Activated naive CD4-positive, alpha-beta T cell treated with anti-CD3 and anti-CD28 coated beads, Interleukin-2, amount 50 U/mL, for 16 hours (primary cell): ENCODE data around the gene FITM1.
A peak's percentile ranks its signal among the peaks of the same experiment; 100 is the strongest.

Experiments
- DNase-seq: peaks from one replicate; pipeline ENCODE4 v3.0.0-alpha.2; 2020

FITM1 gene, protein sequence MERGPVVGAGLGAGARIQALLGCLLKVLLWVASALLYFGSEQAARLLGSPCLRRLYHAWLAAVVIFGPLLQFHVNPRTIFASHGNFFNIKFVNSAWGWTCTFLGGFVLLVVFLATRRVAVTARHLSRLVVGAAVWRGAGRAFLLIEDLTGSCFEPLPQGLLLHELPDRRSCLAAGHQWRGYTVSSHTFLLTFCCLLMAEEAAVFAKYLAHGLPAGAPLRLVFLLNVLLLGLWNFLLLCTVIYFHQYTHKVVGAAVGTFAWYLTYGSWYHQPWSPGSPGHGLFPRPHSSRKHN

GRCh38 chr14:24130380-24130716 lies at the start of gene FITM1:
Gene FITM1 (plus strand): TSS chr14:24130659. CDS start chr14:24131564, 905 bp downstream.
- DNase-seq = no peak

GRCh38 chr14:24080888-24081738 lies 49.3 kb upstream of the FITM1 start:
- peak; percentile 75 for DNase-seq

DNA sequence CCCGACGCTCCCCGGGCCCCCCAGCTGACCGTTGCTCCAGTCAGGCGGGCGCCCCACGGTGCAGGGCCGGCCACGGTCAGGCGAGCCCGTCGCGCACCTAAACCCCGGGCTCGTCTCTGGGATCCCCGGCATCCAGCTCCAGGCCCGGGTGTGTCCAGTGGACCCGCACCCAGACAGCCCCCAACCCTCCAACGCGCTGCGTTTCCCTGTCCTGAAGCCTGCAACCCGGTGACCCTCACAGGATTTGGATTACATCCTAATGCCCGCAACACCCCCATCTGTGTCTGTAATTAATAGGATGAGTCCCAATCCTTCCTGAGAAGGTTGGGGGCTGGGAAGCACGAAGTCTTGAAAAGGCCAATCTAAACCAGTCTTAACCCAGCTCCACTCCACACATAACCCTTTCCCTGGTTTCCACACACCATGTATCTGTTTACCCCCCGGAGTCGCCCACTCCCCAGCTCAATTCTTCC lies 48.7 kb upstream of the FITM1 start:
- no peak for DNase-seq

GRCh38 chr14:24082411-24083080 lies 47.9 kb upstream of the FITM1 start:
- no peak for DNase-seq

DNA sequence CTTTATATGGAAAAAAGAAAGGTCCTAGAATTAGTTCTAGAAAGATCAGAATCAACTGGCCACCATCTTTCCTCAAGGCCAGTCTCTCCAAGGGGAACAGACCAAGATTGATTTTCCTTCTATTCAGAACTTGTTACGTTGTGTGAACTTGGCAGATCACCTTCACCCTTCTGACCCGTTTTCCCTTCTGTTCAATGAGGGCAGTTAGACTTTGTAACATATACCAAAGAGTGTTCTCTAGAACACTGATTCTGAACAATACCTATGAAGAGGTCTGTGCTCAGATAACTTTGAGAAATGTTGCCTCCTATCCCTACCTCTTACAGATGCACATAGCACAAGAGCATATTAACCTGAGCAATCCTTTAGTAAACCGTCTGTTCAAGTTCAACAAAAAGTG lies 47.0 kb upstream of the FITM1 start:
- no peak for DNase-seq

DNA sequence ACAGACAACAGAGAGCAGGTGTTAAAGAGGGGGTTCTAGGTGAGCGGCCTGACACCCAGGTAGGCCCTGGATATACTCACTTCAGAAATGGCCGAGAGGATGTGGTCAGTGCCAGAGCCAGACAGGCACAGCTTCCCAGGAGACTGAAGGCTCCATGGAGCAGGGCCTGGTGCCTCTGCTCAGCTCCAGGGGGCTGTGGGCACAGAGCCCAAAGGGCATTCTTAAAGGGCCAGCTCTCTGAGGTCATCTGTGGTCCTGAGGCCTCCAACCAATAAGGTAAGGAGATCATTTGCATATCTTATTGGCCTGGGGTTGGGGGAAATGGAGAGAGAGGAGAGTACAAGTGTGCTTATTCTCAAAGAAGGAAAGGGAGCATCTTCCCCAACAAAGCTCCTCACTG lies 46.0 kb upstream of the FITM1 start:
- DNase-seq = no peak

DNA sequence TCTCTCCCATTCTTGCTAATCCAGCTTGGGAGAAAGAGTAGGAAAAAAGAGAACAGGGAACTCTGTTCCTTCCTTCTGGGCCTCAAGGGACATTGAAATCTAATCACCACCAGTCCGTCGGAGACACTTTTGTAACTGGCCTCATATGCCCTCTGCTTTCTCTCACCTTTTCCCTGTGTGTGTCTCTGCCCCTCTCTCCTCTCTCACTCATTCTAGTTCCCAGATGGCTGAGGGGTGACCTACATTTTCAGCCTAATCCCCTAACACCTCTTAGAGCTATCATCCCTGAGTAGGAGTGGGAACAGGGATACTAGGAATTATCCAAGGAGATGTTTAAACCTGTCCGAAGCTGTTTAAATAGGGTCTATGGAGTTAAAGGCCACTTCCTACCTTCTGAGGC lies 45.2 kb upstream of the FITM1 start:
- DNase-seq = no peak

DNA sequence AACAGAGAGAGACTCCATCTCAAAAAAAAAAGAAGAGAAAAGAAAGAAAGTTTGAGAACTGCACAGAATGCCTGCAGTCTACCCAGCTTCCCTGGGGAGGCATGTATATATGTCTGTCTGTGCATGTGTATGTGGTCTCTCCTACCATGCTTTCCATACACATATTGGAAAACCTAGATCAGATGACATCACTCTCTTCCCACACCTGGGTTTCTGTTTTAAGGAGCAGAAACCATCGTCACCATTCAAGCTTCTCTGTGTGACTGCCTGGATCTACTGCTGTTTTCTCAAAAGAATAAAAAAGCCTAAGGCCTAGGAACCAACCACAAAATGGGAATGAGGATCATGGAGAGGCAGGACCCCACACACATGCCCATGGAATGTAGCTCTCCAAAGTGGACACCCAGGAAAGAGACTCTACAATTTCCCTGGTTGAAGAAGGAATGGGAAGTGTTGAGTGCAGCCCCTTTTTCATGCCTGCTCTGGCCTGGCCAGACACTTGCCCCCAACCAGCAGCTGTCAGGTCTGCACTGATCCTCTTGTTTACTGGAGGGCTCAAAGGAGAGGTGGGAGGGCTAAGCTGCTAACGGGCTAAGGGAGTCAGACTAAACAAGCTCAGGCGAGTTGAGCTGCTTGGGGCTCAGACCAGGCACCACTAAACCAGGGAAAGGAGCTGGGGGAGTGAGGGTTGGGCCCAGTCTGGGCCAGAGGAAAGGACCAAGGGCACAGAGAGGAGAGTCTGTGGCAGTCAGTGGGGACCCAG lies 44.1 kb upstream of the FITM1 start:
- no peak for DNase-seq

DNA sequence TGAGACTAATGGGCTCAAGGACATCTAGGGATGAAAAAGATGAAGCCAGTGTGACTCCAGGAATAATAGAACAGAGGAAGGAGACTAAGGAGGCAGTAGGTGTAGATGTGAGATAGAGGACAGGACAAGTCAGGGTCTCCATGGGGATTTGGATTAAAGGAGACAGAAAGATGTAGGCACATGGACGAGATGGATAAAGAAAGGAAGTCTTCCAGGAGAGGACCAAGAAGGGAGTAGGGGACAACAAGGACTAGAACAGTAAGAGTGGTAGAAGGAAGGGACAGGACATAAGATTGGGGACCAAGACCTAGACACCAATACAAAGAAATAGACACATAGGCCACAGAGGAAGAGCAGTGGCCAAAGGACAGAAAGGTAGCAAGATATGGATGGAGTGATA lies 43.5 kb upstream of the FITM1 start:
- DNase-seq = no peak

- DNase-seq = no peak
Observed at GRCh38 chr14:24088095-24088494, 42.4 kb upstream of the FITM1 start.

DNA sequence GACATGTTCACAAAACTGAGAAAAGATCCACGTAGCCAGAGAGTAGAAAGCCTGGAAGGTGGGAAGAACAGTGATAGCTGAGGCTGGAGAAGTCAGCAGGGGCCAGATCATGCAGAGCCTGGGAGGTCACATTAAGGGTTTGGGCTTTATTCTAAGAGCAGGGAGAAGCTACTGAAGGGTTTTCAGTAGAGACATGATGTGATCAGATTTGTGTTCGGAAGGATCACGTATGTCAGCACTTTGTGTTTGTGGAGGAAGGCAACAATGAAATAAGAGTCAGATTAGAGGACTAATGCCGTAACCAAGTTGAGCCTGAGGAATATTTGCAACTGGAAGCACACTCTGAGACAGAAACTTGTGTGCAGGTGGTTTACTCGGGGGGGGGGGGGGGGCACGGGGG lies 40.6 kb upstream of the FITM1 start:
- no peak for DNase-seq

DNA sequence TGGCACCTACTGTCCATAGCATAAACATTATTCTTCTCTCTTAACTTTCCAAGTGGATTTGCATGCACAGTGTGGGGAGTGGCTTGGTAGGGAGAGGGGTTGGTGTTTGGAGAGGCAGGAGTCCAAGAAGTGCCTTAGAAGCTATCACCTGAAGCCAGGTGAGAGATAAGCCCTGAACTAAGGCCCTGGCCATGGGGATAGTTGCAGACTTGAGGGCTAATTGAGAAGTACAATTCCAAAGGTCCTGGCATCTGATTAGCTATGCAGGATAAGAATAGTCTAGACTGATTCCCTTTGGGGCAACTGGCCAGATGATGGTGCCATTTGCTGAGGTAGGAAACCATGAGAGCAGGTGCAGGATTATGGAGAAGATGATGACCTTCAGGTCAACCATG lies 38.4 kb upstream of the FITM1 start:
- DNase-seq = no peak

DNA sequence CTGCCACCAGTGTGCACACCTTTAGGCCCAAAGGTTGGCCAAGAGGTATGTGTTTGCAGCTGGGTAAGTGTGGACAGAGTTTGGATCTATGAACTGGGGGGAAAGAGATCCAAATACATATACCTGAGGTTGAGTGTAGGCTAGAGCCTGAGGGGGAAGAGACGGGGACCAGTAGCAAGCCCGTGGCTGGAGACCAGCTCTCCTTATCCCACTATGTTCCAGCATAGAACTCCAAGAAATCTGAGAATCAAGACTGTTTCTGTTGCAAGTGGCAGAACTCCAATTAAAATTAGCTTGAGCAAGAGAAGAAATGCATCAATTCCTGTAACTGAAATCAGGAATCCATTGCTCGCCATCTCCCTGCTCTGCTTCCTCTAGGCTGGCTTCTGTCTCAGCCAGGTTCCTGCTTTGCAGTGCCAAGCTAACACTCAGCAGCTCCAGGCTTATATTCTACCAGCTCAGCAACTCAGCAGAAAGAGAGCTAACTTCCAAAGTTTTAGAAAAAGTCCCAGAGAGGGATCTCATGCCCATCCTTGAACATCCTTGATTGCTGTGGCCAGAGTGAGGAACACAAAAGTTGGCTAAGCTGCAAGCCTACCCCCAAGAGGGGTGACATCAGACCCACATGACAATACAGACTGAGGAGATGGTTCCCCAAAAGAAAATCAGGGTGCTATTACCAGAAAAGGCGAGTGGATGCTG lies 37.8 kb upstream of the FITM1 start:
- DNase-seq = no peak

DNA sequence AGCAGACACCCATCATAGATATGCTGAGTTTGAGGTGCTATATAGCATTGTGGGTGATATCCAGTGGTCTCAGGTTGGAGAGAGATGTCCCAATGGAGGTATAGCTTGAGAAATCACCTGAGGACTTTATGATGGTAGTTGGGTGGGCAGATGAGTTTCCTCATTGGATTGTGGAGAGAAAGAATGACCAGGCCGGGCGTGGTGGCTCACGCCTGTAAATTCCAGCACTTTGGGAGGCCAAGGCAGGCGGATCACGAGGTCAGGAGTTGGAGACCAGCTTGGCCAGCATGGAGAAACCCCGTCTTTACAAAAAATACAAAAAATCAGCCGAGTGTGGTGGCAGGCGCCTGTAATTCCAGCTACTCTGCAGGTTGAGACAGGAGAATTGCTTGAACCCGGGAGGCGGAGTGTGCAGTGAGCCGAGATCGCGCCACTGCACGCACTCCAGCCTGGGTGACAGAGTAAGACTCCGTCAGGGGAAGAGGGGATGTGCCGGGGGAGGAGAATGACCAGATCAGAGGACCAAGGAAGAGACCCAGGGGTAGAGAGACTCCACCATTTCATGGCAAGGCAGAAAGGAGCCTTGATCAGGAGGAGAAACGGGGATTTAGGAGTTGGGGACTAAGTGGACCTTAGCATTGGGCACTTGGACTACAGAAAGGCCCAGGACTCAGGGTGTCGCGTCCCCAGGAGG lies 37.1 kb upstream of the FITM1 start:
- no peak for DNase-seq

DNA sequence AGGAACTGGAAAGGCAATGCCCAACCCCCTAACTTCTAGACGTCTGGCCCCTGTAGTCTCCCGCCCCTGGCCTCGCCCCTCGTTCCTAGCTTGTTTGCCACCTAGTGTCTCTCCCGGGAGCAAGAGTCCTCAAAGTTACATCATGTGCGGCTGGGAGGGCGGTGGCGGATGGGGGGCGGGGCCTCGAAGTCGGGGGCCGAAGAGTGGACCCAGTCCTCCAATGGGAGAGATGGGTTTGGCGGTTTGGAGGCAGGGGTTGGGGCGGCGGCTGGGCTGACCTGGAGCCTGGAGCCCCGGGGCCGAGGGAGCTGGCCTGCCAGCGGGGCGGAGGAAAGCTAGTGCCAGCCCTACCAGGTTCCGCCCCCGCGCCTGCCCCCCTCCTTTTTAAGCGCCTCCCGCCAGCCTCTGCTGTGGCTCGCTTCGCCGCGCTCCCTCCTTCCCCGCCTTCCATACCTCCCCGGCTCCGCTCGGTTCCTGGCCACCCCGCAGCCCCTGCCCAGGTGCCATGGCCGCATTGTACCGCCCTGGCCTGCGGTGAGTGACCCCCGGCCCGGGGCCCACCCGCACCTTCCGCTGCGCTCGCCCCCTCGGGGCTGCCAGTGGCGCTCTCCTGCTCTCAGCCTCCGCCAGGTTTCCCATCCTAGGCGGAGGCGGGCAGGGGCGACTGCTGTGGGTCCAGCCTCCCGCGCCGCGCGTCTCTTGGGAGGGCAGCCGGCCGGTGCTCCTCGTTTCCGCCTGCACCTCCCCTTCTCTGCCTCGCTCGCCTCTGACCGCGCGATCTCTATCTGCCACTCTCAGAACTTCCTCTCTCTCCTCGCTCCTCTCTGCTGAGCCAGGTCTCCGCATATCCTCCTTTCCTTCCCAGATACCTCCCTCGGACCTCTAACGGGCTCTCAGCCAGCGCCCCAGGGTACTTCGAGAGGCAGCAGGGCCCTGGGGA lies 36.3 kb upstream of the FITM1 start, which contains the start of gene PCK2:
PCK2 (plus strand) TSS at position 411 of the 940 bp plus-strand sequence; CDS start at position 506, 95 bp downstream.
- peak; percentile 91 for DNase-seq

DNA sequence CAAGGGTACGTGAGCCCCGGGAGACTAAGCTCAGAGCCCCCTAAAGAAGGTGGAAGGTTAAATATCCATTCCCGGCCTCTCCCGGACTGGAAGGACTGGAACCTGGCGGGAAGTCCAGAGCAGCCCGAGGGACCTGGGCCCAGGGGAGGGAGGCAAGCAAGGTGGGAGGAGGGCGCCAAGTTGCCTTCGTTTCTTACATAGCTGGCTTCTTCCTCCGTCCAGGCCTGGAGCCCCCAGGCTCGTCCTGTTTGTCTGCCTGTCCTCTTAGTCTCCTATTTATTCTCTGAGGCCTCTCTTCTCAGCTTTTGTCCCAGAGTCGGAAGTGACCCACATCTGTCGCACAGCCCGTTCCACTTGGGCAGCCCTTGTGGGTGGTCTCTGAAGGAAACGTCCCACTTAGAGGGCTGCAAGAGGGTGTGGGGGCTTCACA lies 35.6 kb upstream of the FITM1 start:
- DNase-seq = peak; percentile 28

- DNase-seq = peak; percentile 62
Observed at GRCh38 chr14:24095271-24096068, 35.0 kb upstream of the FITM1 start.

DNA sequence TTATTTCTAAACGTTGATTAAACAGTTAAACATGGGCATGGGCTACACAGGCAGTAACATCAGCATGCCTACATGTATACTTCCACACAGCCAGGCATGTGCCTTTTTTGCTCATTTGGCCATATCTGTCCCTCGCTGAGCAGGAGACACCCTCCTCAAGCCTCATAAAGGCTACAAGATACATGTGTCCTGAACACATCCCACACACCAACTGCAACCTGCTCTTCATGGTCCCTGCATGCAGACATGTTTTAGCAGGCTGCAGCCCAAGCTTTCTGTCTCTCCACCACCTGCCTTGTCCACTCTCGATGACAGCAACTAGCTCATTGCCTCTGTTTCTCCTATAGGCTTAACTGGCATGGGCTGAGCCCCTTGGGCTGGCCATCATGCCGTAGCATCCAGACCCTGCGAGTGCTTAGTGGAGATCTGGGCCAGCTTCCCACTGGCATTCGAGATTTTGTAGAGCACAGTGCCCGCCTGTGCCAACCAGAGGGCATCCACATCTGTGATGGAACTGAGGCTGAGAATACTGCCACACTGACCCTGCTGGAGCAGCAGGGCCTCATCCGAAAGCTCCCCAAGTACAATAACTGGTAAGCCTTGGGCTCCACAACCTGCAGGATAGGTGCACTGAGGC lies 33.8 kb upstream of the FITM1 start:
- no peak for DNase-seq
